Kidney capillary endothelial cell (primary cell): ENCODE data around the gene CACNA1D.
"Not testable (repeated sequence)": the region's sequence is repeated elsewhere in the genome, so short reads cannot be mapped to it uniquely, and the experiment has no call there.

Experiments
- DNase-seq: peaks from one replicate; pipeline ENCODE4 v3.0.0-alpha.2; 2018; ENCODE audit warnings: low spot score

The CACNA1D gene

DNA sequence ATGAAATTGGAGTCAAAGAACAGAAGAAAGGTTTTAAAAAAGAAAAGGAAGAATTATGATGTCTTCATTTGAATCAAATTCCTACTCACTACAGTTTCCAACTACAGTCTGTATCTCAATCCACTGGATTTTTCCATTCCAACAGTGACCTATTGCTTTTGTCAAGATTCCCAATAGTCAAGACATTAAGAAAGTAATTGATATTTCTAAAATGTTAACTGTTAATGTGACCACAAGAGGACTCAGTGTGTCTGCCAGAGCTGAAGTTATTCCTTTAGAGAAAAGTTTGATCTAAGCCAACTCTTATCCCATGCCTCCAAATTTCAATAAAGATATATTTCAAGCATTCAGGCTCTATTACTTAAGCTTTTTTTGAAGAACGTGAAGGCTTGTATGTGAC, 163.2 kb downstream of the CACNA1D start:
- no peak for DNase-seq

DNA sequence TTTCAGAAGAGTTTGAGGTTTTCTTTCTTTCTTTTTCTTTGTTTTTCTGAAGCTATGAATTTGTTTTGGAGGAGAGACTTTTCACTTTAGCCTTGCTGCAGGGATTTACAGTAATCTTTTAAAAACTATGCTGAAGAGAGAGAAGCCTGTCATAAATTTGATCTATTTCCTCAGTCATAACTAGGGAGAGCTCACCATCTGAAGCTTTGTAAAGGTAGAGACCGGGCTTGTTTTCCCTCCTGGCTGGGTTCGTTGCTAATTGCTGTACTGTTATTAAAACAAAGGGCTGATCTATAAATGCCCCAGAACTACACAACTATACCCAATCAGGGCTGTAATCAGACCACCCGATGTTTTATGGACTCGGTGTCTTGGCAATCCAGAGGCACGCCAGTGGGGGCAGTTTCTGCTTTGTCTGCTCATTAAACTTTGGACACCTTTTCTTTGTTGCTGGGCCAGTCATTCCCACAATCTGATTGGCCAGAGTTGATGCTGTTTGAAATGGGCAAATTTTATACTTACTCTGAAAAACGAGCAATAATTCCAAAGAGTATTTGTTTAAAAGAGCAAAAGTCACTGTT, 164.3 kb downstream of the CACNA1D start:
- DNase-seq = no peak

DNA sequence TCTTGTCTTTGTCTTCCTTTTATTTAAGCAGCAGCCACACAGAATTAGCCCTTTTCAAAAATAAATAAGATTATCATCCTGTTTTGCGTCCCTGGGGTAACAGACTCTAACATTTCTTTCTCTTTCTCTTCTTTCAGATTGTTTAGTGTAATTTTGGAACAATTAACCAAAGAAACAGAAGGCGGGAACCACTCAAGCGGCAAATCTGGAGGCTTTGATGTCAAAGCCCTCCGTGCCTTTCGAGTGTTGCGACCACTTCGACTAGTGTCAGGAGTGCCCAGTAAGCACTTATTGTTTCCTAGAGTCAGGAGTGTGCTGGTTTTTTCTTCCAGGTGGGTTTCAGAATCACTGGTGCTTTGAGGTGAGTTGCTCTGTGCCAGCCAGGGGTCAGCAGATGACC, 165.6 kb downstream of the CACNA1D start:
- DNase-seq = no peak

DNA sequence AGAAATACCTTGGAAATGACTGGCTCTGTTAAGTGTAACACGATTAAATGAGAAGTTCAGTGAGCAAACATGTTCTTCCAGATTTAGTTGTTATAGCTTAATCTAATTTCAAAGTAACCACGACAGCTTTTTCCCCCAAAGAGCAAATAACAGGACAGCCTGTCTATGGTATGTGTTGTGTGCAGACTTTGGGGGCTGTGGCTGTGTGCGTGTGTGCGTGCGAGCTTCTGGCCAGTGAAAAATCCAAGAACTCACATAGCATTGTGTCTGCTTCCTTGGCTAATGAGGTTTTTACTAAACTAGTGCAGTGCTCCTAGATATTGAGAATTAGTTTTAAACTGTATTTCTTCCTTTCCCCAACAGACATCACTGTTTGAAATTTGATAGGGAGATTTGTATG, 167.1 kb downstream of the CACNA1D start:
- no peak for DNase-seq

DNA sequence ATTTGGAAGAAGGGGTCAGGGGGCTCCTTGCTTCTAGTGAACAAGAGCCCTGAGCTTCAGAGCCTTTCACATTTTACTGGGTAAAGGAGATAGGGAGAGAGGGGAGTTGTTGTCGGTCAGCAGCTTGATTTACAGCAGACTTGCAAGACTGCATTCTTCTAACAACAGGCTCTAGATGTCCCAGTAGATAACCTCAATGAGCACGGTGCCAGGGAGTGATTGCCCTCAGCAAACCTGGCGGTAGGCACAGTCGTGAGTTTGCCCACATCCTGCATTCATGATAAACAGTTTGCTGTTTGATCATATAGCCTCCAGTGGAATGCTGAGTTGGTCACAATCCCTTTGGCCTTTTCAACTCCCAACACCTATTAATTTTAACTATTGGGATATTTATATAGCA, 170.4 kb downstream of the CACNA1D start:
- not testable (repeated sequence) for DNase-seq

DNA sequence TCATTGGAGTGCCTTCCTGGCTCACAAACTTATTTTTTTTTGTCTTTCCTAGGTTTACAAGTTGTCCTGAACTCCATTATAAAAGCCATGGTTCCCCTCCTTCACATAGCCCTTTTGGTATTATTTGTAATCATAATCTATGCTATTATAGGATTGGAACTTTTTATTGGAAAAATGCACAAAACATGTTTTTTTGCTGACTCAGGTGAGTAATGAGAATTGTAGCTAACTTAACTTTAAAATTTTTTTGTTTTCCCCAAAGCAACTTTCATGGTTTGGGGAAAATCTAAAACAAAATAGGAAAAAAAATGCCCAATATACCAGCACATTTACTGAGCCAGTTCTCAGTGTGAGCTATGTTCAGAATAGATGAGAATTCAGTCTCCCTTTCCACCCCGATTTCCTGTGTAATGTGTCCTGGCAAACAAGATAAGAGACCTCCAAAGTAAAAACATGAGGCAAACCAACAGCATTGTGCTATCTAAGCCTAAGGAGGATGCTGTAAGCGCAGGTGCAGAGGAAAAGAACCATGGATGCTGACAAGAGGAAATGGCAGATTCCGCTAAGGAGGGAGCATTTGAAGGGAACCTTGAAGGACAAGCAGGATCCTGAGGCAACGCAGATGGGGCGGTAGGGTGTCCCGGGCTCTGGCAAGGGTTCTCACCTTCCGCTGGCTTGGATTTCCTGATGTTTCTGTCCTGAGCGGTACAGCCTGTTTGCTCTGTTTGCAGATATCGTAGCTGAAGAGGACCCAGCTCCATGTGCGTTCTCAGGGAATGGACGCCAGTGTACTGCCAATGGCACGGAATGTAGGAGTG, 171.4 kb downstream of the CACNA1D start:
- DNase-seq = no peak

DNA sequence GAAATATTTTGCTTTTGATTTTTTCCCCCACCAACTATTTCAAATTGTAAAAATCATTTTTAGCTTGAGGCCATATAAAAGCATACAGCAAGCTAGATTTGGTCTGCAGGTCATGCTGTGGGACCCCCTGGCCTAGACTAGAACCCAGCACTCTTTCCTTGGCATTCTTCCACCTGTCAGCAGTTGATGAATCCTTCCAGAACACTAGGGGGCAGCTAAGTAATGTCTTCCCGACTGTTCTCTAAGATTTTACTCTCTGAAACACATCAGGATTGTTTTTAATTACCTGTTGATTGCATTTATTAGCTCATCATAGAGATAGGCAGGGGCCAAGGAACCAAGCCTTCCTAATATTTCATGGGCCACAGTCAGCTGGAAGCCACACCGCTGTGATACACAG, 174.5 kb downstream of the CACNA1D start:
- no peak for DNase-seq

DNA sequence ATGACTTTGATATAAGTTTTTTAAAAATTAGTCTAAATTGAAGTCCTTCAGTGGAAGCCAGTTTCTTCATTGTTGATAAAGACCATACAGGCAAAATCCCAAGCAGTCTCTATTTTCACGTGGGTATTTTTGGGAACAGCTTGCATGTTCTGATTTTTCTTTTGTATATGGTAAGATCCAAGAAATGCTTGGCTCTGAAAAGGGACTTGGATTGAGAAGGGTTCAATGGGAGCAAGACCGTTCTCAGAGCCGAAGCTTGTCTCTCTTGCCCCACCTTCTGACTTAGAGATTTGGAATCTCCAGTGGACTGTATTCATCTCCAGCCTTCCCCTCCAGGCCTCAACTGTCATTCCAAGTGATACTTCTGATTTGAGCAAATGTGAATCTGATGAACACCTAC, 176.3 kb downstream of the CACNA1D start:
- no peak for DNase-seq

DNA sequence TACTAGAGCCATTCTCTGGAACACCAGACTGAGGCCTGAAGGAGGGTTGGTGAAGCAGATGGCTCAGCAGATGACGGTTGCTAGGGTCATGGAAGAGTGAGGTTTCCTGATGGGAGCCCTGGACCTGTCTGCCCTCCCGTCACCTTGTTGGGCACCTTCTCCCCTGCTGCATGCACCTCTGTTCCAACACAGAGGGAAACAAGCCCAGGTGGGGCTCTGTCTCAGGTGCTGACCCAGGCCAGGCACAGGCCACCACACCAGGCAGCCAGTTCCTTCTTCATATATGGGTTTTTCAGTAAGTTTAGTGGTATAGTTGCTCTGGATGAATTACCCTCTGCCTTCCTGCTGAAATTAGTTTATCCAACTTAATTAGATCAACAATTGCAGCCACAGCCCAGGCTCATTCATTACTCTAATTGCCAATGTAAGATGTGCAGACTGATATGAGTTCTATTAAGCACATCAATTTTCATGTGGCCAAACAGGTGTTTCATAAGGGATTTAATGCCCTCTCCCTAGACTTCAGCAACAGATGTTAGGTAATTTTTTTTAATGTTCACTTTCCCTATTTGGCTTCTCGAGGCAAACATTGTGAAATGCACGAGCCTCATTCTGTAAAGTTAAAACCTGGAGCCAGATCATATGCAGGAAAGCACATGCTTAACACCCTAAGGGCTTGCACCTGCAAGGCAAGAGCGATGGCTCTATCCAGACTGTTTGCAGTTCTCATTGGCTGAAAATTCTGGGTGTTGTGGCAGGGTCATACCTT, 177.0 kb downstream of the CACNA1D start:
- no peak for DNase-seq

DNA sequence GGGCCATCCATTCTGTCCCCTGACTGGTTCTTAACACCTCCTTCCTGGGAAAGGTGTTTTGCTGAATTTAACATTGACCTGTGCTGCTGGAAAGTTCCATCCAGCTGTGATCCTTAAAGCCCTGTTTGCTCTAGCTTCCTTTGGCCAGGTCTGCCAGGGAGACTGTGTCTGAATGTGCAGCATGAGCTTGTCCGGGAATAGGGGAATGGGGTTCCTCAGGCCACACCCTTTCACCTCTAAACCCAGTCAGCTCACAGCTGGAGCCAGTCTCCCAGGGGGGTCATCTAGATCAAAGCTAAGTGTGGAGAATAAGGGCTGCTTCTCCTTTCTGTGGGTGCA, 177.5 kb downstream of the CACNA1D start:
- no peak for DNase-seq

DNA sequence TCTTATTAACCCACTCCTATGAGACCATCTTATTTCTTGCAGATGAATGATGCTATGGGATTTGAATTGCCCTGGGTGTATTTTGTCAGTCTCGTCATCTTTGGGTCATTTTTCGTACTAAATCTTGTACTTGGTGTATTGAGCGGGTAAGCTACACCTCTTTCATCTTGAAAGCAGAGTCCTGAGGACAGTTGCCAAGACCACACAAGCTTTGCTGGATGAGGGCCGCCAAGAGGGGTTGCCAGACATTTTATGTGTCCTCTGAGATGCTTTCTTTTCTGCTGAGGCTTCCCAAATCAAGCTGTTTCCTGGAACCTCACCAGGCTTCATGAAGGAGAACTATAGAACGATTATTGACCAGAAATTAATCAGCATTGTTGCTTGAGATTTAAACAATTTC, 178.6 kb downstream of the CACNA1D start:
- DNase-seq = no peak

DNA sequence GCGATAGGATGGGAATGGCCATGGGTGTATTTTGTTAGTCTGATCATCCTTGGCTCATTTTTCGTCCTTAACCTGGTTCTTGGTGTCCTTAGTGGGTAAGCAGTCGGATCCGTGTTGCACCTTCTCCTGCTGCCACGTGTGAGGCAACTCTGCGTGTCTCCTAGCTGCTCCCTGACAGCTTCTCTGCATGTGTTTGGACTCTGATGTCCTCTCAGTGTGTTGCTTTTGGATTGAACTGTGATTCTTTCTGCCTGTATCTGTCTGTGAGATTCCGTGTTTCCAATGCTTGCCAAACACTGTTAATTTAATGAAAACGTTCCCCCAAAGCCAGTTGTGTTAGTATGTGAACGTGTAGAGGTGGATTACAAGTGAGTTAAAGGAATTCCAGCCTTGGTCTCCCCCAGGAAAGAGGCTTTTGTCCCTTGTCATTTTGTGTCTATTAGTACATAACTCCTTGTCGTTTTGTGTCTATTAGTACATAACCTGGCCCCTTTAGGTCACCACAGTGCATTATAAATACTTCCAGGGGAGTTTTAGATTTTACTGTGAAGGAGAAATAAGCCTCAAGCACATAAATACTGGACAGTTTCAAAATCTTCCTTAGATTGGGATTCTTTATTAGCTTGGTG, 179.4 kb downstream of the CACNA1D start:
- DNase-seq = no peak

DNA sequence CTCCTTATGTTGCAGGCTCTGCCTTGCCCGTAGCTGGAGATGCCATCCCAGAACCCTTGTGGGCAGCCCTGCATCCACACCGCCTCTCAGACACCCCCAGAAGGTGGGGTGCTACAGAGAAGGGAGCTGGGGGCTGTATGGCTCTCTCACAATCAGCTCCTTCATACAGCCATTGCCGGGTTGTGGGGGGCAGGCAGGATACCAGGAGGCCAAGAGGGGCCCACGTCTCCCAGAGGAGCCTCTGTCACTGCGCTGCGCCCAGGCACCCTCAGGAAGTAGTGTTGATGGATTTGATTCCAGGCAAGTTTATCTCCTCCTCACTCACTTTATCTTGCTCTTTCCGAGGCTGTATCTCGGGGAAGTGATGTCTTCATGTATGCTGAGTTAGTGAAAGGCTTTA, 180.2 kb downstream of the CACNA1D start:
- DNase-seq = no peak

DNA sequence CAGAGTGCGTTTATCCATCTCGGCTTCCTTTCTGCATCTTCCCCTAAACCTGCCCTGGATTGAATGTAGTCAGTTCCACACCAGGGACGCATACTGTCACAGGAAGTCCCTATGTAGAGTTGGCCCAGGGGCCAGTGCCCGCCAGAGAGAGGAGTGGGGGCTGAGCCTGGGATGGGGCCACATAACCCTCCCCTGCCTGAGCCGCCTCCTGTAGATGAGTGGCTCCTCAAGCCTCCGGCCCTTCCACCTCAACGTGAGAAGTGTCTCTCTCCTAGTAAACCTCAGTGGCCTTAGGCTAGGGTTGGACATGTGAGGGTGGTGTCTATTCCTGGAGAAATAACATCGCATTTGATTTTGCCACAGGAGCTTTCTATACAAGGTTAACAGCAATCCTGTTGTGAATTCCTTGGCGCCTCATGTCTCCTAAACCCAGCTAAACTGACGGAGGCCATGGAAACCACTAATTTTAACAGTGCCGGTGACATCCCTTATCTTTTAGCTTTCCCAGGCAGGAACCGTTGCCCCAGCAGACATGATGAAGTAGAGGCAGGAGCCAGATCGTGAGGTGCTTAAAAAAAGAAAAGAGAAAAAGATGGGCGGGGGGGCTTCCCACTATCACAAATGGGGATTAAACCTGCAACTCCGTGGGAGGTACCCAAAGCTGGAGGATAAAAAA, 180.7 kb downstream of the CACNA1D start:
- no peak for DNase-seq

DNA sequence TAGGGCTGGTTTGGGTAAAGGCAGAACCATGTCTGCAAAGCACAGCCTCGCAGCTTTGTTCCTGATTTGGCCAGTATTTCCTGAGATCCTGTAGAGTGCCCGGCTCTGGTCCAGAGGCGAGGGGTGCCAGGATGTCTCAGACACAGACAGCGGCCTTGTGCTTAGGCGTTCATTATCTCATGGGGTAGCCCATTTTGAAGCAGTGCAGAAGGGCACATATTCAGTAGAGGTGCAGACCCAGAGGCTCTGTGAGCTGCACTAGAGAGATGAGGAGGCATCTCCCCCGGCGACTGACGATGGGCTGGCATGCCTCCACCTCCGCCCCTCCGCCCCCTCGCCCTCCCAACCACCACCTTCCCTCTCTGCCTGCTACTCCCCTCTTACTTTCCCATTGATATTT, 181.5 kb downstream of the CACNA1D start:
- no peak for DNase-seq

DNA sequence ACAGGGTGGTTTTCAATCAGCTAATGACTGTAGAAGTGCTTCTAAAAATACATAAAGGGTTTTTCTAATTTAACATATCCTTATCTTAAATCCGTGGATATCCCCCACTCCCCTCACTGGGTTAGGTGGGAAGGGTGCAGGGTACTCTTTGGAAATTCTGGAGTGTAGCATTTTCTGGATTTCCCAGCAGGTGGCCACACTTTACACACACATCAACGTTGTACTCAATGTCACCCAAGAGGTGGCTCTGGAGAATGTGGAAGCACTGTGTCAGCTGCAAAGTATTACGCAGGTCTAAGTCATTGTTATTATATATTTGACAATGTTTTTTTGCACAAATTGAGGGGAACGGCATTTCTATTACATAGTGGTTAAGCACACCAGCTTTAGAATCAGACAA, 183.0 kb downstream of the CACNA1D start:
- DNase-seq = no peak

DNA sequence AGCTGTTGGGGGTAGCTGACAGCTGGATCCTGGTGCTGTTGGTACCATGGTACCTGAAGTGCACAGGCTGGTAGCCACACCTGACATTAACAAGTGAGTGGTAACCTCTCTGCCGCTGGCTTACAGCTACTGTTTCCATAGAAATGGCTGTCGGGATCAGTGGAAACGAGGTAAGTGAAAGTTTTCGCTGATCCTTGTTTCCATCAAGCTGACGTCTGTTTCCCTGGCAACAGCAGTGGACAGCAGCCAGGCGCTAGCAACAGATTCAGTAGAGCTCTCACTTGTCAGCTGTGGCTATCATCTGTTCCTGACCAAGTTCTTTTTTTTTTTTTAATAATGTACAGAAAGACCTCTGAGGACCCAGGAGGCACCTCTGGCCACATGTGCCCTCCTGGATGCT, 185.6 kb downstream of the CACNA1D start:
- DNase-seq = no peak

DNA sequence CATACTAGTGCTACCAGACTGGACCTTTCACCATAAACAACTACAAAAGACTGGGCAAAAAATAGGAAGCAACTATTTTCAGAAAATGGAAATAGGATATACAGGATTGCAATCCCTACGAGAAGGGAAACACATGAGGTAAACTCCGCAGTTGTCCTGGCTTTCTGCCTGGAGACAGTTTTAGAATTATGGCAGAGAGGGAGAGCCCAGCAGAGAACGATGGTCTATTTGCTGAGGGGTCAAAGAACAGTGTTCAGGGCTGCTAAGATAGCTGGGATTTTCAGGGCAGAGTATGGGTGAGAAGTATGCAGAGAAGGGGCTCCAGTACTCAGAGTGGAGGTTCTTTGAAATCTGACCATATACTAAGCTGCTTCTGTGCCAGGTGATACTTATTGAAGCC, 188.4 kb downstream of the CACNA1D start:
- no peak for DNase-seq

DNA sequence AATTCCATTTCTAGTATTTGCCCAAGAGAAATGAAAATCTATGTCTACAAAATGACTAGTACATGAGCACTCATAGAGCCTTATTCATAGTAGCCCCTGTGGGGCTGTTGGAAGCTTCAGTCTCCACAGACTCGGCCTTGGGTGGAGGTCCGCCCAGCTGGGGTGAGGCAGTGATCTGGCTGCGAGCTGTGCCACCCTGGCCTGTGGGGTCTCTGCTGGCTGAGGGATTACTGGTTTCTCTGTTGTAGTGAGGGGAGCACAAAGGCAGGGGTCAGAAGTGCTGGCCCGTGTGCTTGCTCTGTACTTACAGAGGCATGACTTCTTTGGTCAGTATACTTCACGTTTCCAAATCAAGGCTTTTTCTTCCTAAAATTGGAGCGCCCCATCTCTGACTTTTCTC, 193.7 kb downstream of the CACNA1D start:
- DNase-seq = no peak

DNA sequence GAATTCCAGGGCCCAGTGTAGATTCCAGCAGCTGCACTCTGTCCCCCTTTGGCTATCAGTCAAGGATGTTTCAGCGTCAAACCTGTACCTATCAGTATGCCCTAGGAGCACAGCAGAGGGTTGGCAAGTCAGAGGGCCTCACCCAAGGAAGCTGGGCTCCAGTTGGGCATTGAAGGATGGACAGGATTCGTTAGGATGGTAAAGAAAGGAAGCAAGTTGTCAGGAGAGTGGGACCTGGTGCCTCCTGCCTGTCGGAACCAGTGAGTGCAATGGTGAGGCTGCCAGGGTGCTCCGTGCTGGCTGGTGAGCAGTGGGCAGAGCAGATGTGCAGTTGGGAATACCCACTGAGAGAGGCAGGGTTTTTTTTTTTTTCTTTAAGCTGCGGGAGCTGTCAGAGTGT, 194.6 kb downstream of the CACNA1D start:
- DNase-seq = no peak

DNA sequence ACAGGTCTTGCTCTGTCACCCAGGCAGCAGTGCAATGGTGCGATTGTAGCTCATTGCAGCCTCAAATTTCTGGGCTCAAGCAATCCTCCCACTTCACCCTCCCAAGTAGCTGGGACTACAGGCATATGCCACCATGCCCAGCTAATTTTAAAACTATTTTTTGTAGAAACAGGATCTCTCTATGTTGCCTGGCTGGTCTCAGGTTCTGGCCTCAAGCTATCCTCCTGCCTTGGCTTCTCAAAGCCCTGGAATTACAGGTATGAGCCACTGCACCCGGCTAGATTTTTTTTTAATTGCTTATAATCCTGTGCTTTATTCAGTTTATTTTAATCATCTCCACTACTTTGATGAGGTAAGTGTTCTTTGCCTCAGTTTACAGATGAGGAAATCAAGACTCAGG, 195.3 kb downstream of the CACNA1D start:
- DNase-seq = no peak

DNA sequence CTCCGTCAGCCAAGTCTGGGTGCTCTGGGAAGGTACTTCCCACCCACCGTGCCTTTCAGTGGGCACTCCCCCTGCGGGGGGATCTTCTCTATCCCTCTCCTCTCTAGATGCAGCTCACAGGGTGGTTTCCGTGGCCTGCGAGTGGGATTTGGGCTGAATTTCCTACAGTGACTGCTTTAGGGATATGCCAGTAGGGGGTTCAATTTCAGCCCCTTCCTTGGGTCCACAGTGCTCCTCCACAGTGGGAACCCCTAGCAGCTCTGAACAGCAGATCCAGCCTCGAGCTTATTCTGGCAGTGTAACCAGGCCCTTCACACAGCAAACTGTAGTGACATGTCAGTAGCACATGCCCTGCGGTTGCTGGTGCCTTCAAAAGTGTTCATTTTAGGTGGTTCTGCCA, 196.1 kb downstream of the CACNA1D start:
- no peak for DNase-seq
